Measurements from ENCODE around the gene ZSCAN20. TPM values are rescaled to one million over a fixed set of nuclear protein-coding genes. Genes with fewer than 3 reads are reported as not detected.

ZSCAN20 gene
- total RNA-seq, 1 experiment from 2014 or later, result 3.9 TPM

- no peaks in the 10 kb centered on the region for H3K36me3 Mint-ChIP-seq (ENCODE audit: insufficient read depth in 1 of 3, low read depth in 3 of 3)
- Histone ChIP-seq H2AK5ac (ENCODE audit: insufficient read length, low read length) (no peak overlapping the region), H3K27me3 (ENCODE audit: insufficient read depth, low read length) (peaks cover 7% of the 10 kb centered on the region; the same call in 1 of the 2 replicates), H3K27ac (ENCODE audit: insufficient read length, low read depth, low read length) (no peak overlapping the region), H3K18ac (ENCODE audit: insufficient read length, low read depth, low read length) (no peak overlapping the region), H3K56ac (ENCODE audit: insufficient read length, low read depth, low read length) (no peak overlapping the region), H4K8ac (replicated peaks; ENCODE audit: insufficient read length, low read depth, low read length) (no peak overlapping the region), H4K5ac (ENCODE audit: insufficient read length, low read depth, low read length) (no peak overlapping the region), H3K14ac (ENCODE audit: insufficient read depth, low read length) (no peak overlapping the region), H3K23ac (ENCODE audit: insufficient read length, low read depth, low read length) (no peak overlapping the region), H3K79me2 (ENCODE audit: insufficient read depth, low read length) (no peaks in the 10 kb centered on the region), H2BK20ac (ENCODE audit: low read depth, low read length, poor library complexity, severe bottlenecking) (no peak overlapping the region), H3K9me3 (ENCODE audit: control insufficient read depth, low read depth, low read length) (no peaks in the 10 kb centered on the region), H3K79me1 (ENCODE audit: insufficient read depth, low read depth, low read length, poor library complexity, severe bottlenecking) (no peaks in the 10 kb centered on the region), H3K4me2 (ENCODE audit: insufficient read depth, insufficient read length, low read length) (no peak overlapping the region), H2BK15ac (ENCODE audit: low read depth, low read length) (no peak overlapping the region), H4K20me1 (ENCODE audit: control insufficient read depth, insufficient read depth, insufficient read length) (no peaks in the 10 kb centered on the region), H3K4ac (ENCODE audit: low read depth, low read length) (no peak overlapping the region), H3K4me1 (ENCODE audit: insufficient read depth, low read length) (peaks cover 4% of the 10 kb centered on the region; the same call in 1 of the 2 replicates), H3K23me2 (ENCODE audit: insufficient read length, low read depth, low read length, poor library complexity, severe bottlenecking) (peaks cover 6% of the 10 kb centered on the region), H4K91ac (ENCODE audit: insufficient read length, low read depth, low read length) (no peak overlapping the region), H3T11ph (ENCODE audit: low read length) (no peak overlapping the region), H2BK12ac (ENCODE audit: insufficient read length, low read depth, low read length) (no peak overlapping the region), H3K9ac (ENCODE audit: extremely low read depth, insufficient read length, low read length) (no peak overlapping the region), H2BK120ac (ENCODE audit: low read depth, low read length, poor library complexity, severe bottlenecking) (no peak overlapping the region), H2BK5ac (ENCODE audit: insufficient read length, low read length) (no peak overlapping the region), H2AFZ (ENCODE audit: low read length) (no peak overlapping the region)
- H3K27me3 Mint-ChIP-seq (ENCODE audit: low read depth), result peaks cover 10% of the 10 kb centered on the region
- DNase-seq, result no peak
- no CpG with 5 or more reads among the region's 2 CpGs for WGBS (ENCODE audit: extremely low coverage, insufficient read length, low lambda C conversion rate)
- no peak overlapping the region for H3K4me3 Mint-ChIP-seq
- no peaks in the 10 kb centered on the region for H3K9me3 Mint-ChIP-seq
- no peak for TF ChIP-seq CTCF (conservative IDR thresholded peaks at IDR 0.05)
- H3K27ac Mint-ChIP-seq, result no peak overlapping the region
- H3K4me1 Mint-ChIP-seq, result peaks cover 11% of the 10 kb centered on the region in 2 experiments
These were observed 43.8 kb upstream of the ZSCAN20 start for GRCh38 chr1:33428661-33429060.
